Keratinocyte (primary cell): ENCODE results near the gene RBFOX1.

ENCODE experiments used
- EZH2 ChIP-seq: IDR thresholded peaks from one replicate; pipeline ENCODE4 v1.6.1; 2012; ENCODE audit warnings: inconsistent platforms, mild to moderate bottlenecking, low read length, moderate library complexity
- TF ChIP-seq, protein P1 (sequence below), 3 experiments: IDR thresholded peaks in 1 of 3; conservative IDR thresholded peaks in 1 of 3; optimal IDR thresholded peaks in 1 of 3; 2 replicates in 2 of 3; 3 replicates in 1 of 3; pipeline versions ENCODE3 to v1.5.1; 2011; ENCODE audit warnings: low read length in 3 of 3, mild to moderate bottlenecking in 3 of 3, moderate library complexity in 2 of 3, control low read depth in 1 of 3, inconsistent platforms in 1 of 3; ENCODE audit not compliant: insufficient read depth in 2 of 3; ENCODE audit errors: extremely low read depth in 1 of 3

DNA sequence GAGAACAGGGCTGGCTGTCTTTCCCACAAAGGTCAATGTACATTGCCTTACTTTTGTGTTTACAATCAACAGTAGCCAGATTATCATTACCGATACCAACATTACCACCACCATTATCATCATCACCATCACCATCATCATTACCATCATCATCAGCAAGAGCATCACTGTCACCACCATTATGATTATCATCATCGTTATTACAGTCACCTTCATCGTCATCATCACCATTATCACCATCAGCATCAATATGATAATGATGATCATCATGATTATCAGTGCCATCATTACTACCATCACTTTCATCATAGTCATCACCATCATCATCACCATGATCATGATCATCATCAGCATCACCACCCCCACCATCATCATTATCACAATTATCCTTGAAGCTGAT, 43.3 kb upstream of the RBFOX1 start:
- TF ChIP-seq, protein P1, sequence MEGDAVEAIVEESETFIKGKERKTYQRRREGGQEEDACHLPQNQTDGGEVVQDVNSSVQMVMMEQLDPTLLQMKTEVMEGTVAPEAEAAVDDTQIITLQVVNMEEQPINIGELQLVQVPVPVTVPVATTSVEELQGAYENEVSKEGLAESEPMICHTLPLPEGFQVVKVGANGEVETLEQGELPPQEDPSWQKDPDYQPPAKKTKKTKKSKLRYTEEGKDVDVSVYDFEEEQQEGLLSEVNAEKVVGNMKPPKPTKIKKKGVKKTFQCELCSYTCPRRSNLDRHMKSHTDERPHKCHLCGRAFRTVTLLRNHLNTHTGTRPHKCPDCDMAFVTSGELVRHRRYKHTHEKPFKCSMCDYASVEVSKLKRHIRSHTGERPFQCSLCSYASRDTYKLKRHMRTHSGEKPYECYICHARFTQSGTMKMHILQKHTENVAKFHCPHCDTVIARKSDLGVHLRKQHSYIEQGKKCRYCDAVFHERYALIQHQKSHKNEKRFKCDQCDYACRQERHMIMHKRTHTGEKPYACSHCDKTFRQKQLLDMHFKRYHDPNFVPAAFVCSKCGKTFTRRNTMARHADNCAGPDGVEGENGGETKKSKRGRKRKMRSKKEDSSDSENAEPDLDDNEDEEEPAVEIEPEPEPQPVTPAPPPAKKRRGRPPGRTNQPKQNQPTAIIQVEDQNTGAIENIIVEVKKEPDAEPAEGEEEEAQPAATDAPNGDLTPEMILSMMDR (optimal IDR thresholded peaks at IDR 0.05 in 1 of 3, IDR thresholded peaks at IDR 0.05 in 1 of 3, conservative IDR thresholded peaks at IDR 0.05 in 1 of 3; ENCODE audit: extremely low read depth in 1 of 3, insufficient read depth in 2 of 3, low read length in 3 of 3) = no peak
- no peak for TF ChIP-seq EZH2
